ENCODE results near the gene HEYL. TPM values are rescaled to one million over a fixed set of nuclear protein-coding genes. Genes with fewer than 3 reads are reported as not detected.

The HEYL gene
- total and polyA plus RNA-seq, 2 of the 8 experiments (the other 6 are each of a cell fraction or from before 2014, with no cell fraction given) = 1.8 to 3.1 TPM

GRCh38 chr1:39676948-39677548 is 37.6 kb upstream of the HEYL start:
- Histone ChIP-seq H4K8ac (ENCODE audit: extremely low read depth, insufficient read depth, low read length) (no peak overlapping the region), H2AK5ac (ENCODE audit: low read depth, low read length) (no peak overlapping the region), H3K79me1 (ENCODE audit: low read depth, low read length) (no peaks in the 10 kb centered on the region), H3K4me1 (replicated peaks in 1 of 4; ENCODE audit: control insufficient read depth in 3 of 4, insufficient read depth in 4 of 4, low read length in 3 of 4) (peaks cover 0 to 5% (median 1%) of the 10 kb centered on the region in 4 experiments; a peak in 2 of 7 replicates), H3K56ac (replicated peaks; ENCODE audit: insufficient read length, low read depth, low read length) (no peak overlapping the region), H3K9me3 (ENCODE audit: insufficient read depth in 2 of 2, low read depth in 1 of 2, low read length in 1 of 2) (no peaks in the 10 kb centered on the region), H2BK120ac (replicated peaks; ENCODE audit: low read depth, low read length) (no peak overlapping the region), H3K36me3 (ENCODE audit: control insufficient read depth in 2 of 4, insufficient read depth in 4 of 4, low read length in 3 of 4) (no peaks in the 10 kb centered on the region; a peak in 1 of 8 replicates), H3K23me2 (ENCODE audit: low read depth, low read length) (peaks cover under 1% of the 10 kb centered on the region; the same call in 1 of the 2 replicates), H3K4ac (replicated peaks; ENCODE audit: insufficient read length, low read depth, low read length) (no peak overlapping the region), H3K4me3 (ENCODE audit: extremely low read depth in 1 of 4, insufficient read depth in 2 of 4, low read depth in 3 of 4, low read length in 4 of 4) (no peak overlapping the region), H3K23ac (ENCODE audit: insufficient read length) (no peak overlapping the region), H2BK5ac (ENCODE audit: low read depth, low read length) (no peak overlapping the region), H4K20me1 (replicated peaks in 1 of 2; ENCODE audit: control insufficient read depth in 1 of 2, insufficient read depth in 2 of 2, low read length in 2 of 2) (peaks cover 0 to 9% of the 10 kb centered on the region in 2 experiments), H3K18ac (ENCODE audit: extremely low read depth, low read length) (no peak overlapping the region), H2AFZ (ENCODE audit: low read length) (no peak overlapping the region), H2BK15ac (ENCODE audit: low read length) (no peak overlapping the region), H3K9ac (replicated peaks in 1 of 4; ENCODE audit: extremely low read depth in 1 of 4, low read depth in 3 of 4, low read length in 3 of 4) (no peak overlapping the region), H4K91ac (replicated peaks; ENCODE audit: insufficient read length, low read length) (no peak overlapping the region), H3K27me3 (replicated peaks in 1 of 4; ENCODE audit: control insufficient read depth in 3 of 4, extremely low read depth in 1 of 4, insufficient read depth in 3 of 4, low read length in 3 of 4) (peaks cover 48 to 91% (median 80%) of the 10 kb centered on the region in 4 experiments), H3K4me2 (ENCODE audit: insufficient read depth in 1 of 2, low read depth in 2 of 2, low read length in 2 of 2) (no peak overlapping the region), H3K14ac (ENCODE audit: insufficient read length) (no peak overlapping the region), H2BK20ac (ENCODE audit: low read length) (no peak overlapping the region), H2BK12ac (ENCODE audit: low read depth, low read length) (no peak overlapping the region), H3K27ac (ENCODE audit: low read depth, low read length) (no peak overlapping the region), H4K5ac (ENCODE audit: insufficient read length, low read depth, low read length) (no peak overlapping the region), H3K79me2 (ENCODE audit: control insufficient read depth in 1 of 2, insufficient read depth in 2 of 2, low read length in 2 of 2) (no peaks in the 10 kb centered on the region)
- DNase-seq (ENCODE audit: low read depth in 1 of 2, low spot score in 2 of 2) = no peak
- FAIRE-seq = no peak
- WGBS, 2 experiments (ENCODE audit: extremely low coverage in 1 of 2, insufficient coverage in 1 of 2, insufficient read length in 1 of 2, insufficient replicate concordance in 2 of 2, low coverage in 1 of 2, low lambda C conversion rate in 2 of 2, missing lambda C conversion rate in 1 of 2) = 86% methylated on average over 6 of the region's 6 CpGs; no CpG with 5 or more reads in 1 of the 2 experiments
- ChIA-PET CTCF (ENCODE audit: partially characterized antibody) (interaction anchor here (0.6 to 3.0 kb wide), 11 partner anchors 9 to 221 kb away, joined by 3 to 14 read pairs (median 3); no protein-coding TSS in a partner anchor), POLR2A (ENCODE audit: partially characterized antibody) (interaction anchor here (0.5 to 1.6 kb wide), 3 partner anchors 15 to 95 kb away, joined by 3 read pairs; no protein-coding TSS in a partner anchor)
- TF ChIP-seq TBP (IDR thresholded peaks at IDR 0.05; ENCODE audit: low read depth, low read length) = no peak
- TF ChIP-seq CHD2 (IDR thresholded peaks at IDR 0.05; ENCODE audit: low read length) = no peak
- TF ChIP-seq CTBP2 (IDR thresholded peaks at IDR 0.05; ENCODE audit: borderline replicate concordance, insufficient read depth, insufficient read length, low read length) = no peak
- TF ChIP-seq PHF8 (conservative IDR thresholded peaks at IDR 0.05; ENCODE audit: low read depth, low read length) = no peak
- TF ChIP-seq EGR1 (IDR thresholded peaks at IDR 0.05; ENCODE audit: borderline replicate concordance, low read depth, low read length) = no peak
- no peak for TF ChIP-seq ZNF274 (IDR thresholded peaks at IDR 0.05; ENCODE audit: borderline replicate concordance, extremely low read depth, low read length)
- no peak for TF ChIP-seq SP4 (IDR thresholded peaks at IDR 0.05; ENCODE audit: low read length)
- no peak for TF ChIP-seq SIN3A (conservative IDR thresholded peaks at IDR 0.05 in 1 of 2, IDR thresholded peaks at IDR 0.05 in 1 of 2; ENCODE audit: low read depth in 1 of 2, low read length in 2 of 2)
- TF ChIP-seq RAD21 (IDR thresholded peaks at IDR 0.05 in 1 of 2, conservative IDR thresholded peaks at IDR 0.05 in 1 of 2; ENCODE audit: low read depth in 2 of 2, low read length in 2 of 2) = no peak
- TF ChIP-seq EP300 (IDR thresholded peaks at IDR 0.05; ENCODE audit: borderline replicate concordance in 1 of 2, low read depth in 2 of 2, low read length in 2 of 2) = no peak
- no peak for TF ChIP-seq SUZ12 (IDR thresholded peaks at IDR 0.05; ENCODE audit: low read length)
